ENCODE results near the gene GPATCH8. TPM values are rescaled to one million over a fixed set of nuclear protein-coding genes. Genes with fewer than 3 reads are reported as not detected.

The GPATCH8 gene
- total RNA-seq, 1 donor from 2014 or later: 8.7 TPM

DNA sequence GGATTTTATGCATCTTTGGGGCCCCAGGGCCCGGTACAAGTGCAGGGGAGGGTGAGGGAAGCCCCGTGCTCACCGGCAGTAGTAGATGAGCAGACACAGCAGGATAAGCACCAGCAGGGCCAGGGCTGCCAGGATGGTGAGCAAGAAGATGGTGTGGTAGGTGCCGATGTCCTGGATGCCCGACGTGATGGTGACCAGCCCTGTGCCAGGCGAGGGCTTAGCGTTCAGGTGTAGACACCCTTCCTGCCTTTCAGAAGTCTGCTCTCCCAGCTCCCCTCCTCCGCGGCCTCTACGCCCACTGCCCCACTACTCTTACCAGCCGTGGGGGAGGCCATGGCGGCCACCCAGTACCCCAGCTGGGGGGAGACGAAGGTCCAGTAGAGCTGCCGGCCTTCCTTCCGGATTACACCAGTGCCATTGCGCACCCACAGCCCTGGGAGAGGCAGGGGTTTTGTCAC lies 147.5 kb downstream of the GPATCH8 start:
- no peak for DNase-seq (ENCODE audit: low read depth in 2 of 2)

DNA sequence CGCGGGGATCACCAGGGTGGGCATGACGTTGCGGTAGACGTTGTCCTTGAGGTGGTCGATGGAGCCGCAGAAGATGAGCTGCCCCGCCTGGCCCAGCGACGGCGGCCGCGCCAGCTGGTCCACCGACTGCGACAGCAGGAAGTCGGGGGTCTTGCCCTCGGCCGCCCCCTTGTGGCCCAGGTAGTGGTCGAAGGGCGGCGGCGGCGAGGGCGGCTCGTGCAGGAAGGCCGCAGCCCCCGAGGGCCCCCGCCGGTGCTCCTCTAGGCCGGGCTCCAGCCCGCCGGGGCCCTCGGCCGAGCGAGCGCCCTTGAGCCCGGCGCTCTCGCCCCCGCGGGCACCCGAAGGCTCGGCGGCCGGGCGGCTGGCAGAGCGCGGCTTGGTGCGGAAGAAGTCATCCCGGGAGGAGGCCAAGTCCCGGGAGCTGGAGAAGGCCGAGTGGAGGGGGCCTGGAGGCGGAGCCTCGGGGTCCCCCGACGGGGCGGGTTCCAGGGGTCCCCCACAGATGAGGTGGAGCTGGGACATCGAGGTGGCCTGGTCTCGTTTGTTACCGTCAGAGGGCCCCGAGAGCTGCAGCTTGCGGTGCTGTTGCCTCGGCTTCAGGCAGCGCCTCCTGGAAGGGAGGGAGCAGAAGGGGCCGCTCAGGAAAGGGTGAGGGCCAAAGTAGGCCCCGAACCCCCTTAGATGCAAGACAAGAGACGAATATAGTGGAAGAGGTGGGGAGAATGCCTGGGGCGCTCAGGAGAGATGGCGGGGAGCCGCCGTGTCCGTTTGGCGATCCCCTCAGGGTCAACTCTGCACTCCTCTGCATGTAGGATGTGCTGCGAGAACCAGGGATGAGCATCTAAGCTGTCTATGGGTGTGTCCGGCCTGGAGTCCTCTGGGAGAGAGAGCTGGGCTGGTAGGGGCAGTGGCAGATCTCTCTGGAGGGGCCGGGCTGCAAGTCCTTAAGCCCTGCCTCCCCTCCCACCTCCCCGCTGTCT lies 148.3 kb downstream of the GPATCH8 start:
- no peak for DNase-seq (ENCODE audit: low read depth in 2 of 2)

- DNase-seq (ENCODE audit: low read depth in 2 of 2): no peak
Observed at GRCh38 chr17:44353672-44354331, 149.4 kb downstream of the GPATCH8 start.

GRCh38 chr17:44352828-44353671 lies 150.2 kb downstream of the GPATCH8 start:
- no peak for DNase-seq (ENCODE audit: low read depth in 2 of 2)

- no peak for DNase-seq (ENCODE audit: low read depth in 2 of 2)
Observed at GRCh38 chr17:44351961-44352827, 151.0 kb downstream of the GPATCH8 start.

DNA sequence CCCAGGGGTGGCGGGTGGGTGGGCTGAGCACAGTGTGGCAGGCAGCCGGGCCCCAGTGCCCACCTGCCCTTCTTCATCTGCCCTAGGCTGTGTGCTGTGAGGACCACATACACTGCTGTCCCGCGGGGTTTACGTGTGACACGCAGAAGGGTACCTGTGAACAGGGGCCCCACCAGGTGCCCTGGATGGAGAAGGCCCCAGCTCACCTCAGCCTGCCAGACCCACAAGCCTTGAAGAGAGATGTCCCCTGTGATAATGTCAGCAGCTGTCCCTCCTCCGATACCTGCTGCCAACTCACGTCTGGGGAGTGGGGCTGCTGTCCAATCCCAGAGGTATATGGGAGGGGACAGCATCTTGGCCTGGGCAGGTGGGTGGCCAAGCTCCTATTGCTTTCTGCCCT lies 151.7 kb downstream of the GPATCH8 start:
- no peak for DNase-seq (ENCODE audit: low read depth in 2 of 2)

DNA sequence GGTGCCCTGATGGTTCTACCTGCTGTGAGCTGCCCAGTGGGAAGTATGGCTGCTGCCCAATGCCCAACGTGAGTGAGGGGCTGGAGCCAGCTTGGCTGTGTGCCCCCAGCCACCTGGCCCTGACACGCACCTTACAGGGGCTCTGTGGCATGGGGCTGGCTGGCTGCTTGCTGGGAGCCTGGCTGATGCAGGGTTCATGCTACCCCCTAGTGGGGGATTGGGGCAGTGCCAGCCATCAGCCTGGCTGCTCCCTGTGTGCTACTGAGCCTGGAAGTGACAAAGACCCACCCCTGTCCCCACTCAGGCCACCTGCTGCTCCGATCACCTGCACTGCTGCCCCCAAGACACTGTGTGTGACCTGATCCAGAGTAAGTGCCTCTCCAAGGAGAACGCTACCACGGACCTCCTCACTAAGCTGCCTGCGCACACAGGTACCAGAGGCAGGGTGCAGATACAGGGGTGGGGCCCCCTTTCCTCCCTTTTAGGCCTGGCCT lies 152.4 kb downstream of the GPATCH8 start:
- DNase-seq (ENCODE audit: low read depth in 2 of 2): peak; percentile 40 to 67

DNA sequence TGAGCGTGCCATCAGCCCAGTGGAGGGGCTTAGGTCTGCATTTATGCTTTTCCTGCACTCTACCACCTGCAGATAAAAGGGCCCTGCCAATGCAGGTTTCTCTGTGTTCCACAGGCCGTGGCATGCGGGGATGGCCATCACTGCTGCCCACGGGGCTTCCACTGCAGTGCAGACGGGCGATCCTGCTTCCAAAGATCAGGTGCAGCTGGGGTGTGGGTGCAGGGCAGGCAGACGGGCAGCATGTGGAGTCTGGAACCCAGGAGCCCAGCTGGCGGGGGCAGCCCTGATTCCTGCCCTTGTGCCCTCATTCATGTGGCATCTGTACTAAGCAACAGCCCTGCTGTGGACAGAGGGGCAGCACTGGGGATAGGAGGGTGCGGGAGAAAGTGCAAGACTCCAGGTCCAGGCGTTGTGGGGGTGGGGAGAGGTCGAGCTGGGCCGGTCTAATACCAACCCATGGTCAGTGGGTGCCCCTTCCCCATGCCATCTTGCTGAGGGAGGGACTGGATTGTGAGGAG lies 153.6 kb downstream of the GPATCH8 start:
- no peak for DNase-seq (ENCODE audit: low read depth in 2 of 2)

- no peak for DNase-seq (ENCODE audit: low read depth in 2 of 2)
Observed at GRCh38 chr17:44348988-44349364, 154.2 kb downstream of the GPATCH8 start.

GRCh38 chr17:44348234-44348987 lies 154.8 kb downstream of the GPATCH8 start:
- DNase-seq (ENCODE audit: low read depth in 2 of 2): peak in 1 of 2 donors; percentile 43

Other genes starting within 250 kb of the GPATCH8 start
- gene SLC4A1, start 235.3 kb downstream of the GPATCH8 start, total RNA-seq: not detected in 2 replicates
- 0.13 and 0.25 TPM in 2 replicates for gene RUNDC3A, start 194.8 kb downstream of the GPATCH8 start, total RNA-seq
- 54.0 and 98.0 TPM in 2 replicates for gene SLC25A39, start 178.6 kb downstream of the GPATCH8 start, total RNA-seq
- 341 and 1,059 TPM in 2 replicates for gene GRN, start 158.1 kb downstream of the GPATCH8 start, total RNA-seq
- gene FAM171A2, start 139.6 kb downstream of the GPATCH8 start, total RNA-seq: 3.9 and 6.6 TPM in 2 replicates
- 0.13 and 0.51 TPM in 2 replicates for gene ITGA2B, start 113.8 kb downstream of the GPATCH8 start, total RNA-seq
- 0.39 and 0.51 TPM in 2 replicates for gene FZD2, start 54.1 kb upstream of the GPATCH8 start, total RNA-seq
- gene MEIOC, start 153.1 kb upstream of the GPATCH8 start, total RNA-seq: not detected in 2 replicates
- gene CCDC43, start 186.4 kb upstream of the GPATCH8 start, total RNA-seq: 22.0 and 28.4 TPM in 2 replicates
- gene DBF4B, start 205.3 kb upstream of the GPATCH8 start, total RNA-seq: 1.6 and 3.2 TPM in 2 replicates